ENCODE measurements around the gene TF.
A peak's percentile ranks its signal among the peaks of the same experiment; 100 is the strongest.

The TF gene

GRCh38 chr3:133747907-133748639 lies 1.9 kb downstream of the TF start:
- no peak for DNase-seq

GRCh38 chr3:133749427-133750258 lies 3.5 kb downstream of the TF start:
- DNase-seq = no peak

- DNase-seq = no peak
These were observed 4.1 kb downstream of the TF start for GRCh38 chr3:133750259-133750656.

GRCh38 chr3:133753107-133753778 lies 7.0 kb downstream of the TF start:
- no peak for DNase-seq

- DNase-seq = no peak
These were observed 7.6 kb downstream of the TF start for GRCh38 chr3:133753779-133754164.

GRCh38 chr3:133754455-133754854 lies 8.3 kb downstream of the TF start:
- DNase-seq = no peak

- DNase-seq = no peak
These were observed 9.0 kb downstream of the TF start for GRCh38 chr3:133754973-133755828.

GRCh38 chr3:133756716-133757694 lies 10.8 kb downstream of the TF start:
- no peak for DNase-seq

- DNase-seq = no peak
These were observed 11.7 kb downstream of the TF start for GRCh38 chr3:133757701-133758567.

GRCh38 chr3:133758568-133758928 lies 12.4 kb downstream of the TF start:
- DNase-seq = no peak

- DNase-seq = no peak
These were observed 13.0 kb downstream of the TF start for GRCh38 chr3:133758964-133759739.

GRCh38 chr3:133759740-133760305 lies 13.6 kb downstream of the TF start:
- DNase-seq = no peak

- DNase-seq = no peak
These were observed 14.7 kb downstream of the TF start for GRCh38 chr3:133760916-133761315.

GRCh38 chr3:133761605-133762484 lies 15.7 kb downstream of the TF start:
- no peak for DNase-seq

GRCh38 chr3:133762539-133762938 lies 16.3 kb downstream of the TF start:
- DNase-seq = no peak

GRCh38 chr3:133763797-133764683 lies 17.8 kb downstream of the TF start:
- peak; percentile 74 for DNase-seq

GRCh38 chr3:133765256-133765655 lies 19.1 kb downstream of the TF start:
- DNase-seq = no peak
